Measurements from ENCODE around the gene FCHSD2. TPM values are rescaled to one million over a fixed set of nuclear protein-coding genes. Genes with fewer than 3 reads are reported as not detected.

Gene FCHSD2
- total and polyA plus RNA-seq, 2 of the 8 experiments (the other 6 are each of a cell fraction or from before 2014, with no cell fraction given), result 4.1 to 7.8 TPM

GRCh38 chr11:72851726-72852125 lies 290.4 kb downstream of the FCHSD2 start:
- Histone ChIP-seq H3K4me2 (ENCODE audit: insufficient read depth in 1 of 2, low read depth in 2 of 2, low read length in 2 of 2) (no peak overlapping the region), H2BK5ac (ENCODE audit: low read depth, low read length) (no peak overlapping the region), H3K79me2 (ENCODE audit: control insufficient read depth in 1 of 2, insufficient read depth in 2 of 2, low read length in 2 of 2) (no peaks in the 10 kb centered on the region), H3K27me3 (replicated peaks in 1 of 4; ENCODE audit: control insufficient read depth in 3 of 4, extremely low read depth in 1 of 4, insufficient read depth in 3 of 4, low read length in 3 of 4) (no peaks in the 10 kb centered on the region), H4K5ac (ENCODE audit: insufficient read length, low read depth, low read length) (no peak overlapping the region), H4K8ac (ENCODE audit: extremely low read depth, insufficient read depth, low read length) (no peak overlapping the region), H3K9ac (replicated peaks in 1 of 4; ENCODE audit: extremely low read depth in 1 of 4, low read depth in 3 of 4, low read length in 3 of 4) (no peak overlapping the region), H3K4me1 (replicated peaks in 1 of 4; ENCODE audit: control insufficient read depth in 3 of 4, insufficient read depth in 4 of 4, low read length in 3 of 4) (no peaks in the 10 kb centered on the region), H3K14ac (ENCODE audit: insufficient read length) (no peak overlapping the region), H3K23ac (ENCODE audit: insufficient read length) (no peak overlapping the region), H3K18ac (ENCODE audit: extremely low read depth, low read length) (no peak overlapping the region), H3K27ac (ENCODE audit: low read depth, low read length) (no peak overlapping the region), H2BK12ac (ENCODE audit: low read depth, low read length) (no peak overlapping the region), H2AK5ac (ENCODE audit: low read depth, low read length) (no peak overlapping the region), H3K4ac (replicated peaks; ENCODE audit: insufficient read length, low read depth, low read length) (no peak overlapping the region), H3K79me1 (ENCODE audit: low read depth, low read length) (no peaks in the 10 kb centered on the region), H2BK20ac (ENCODE audit: low read length) (no peak overlapping the region), H3K23me2 (ENCODE audit: low read depth, low read length) (no peaks in the 10 kb centered on the region), H2BK120ac (replicated peaks; ENCODE audit: low read depth, low read length) (no peak overlapping the region), H3K4me3 (ENCODE audit: extremely low read depth in 1 of 4, insufficient read depth in 2 of 4, low read depth in 3 of 4, low read length in 4 of 4) (no peak overlapping the region), H3K36me3 (ENCODE audit: control insufficient read depth in 2 of 4, insufficient read depth in 4 of 4, low read length in 3 of 4) (no peaks in the 10 kb centered on the region), H4K20me1 (replicated peaks in 1 of 2; ENCODE audit: control insufficient read depth in 1 of 2, insufficient read depth in 2 of 2, low read length in 2 of 2) (no peaks in the 10 kb centered on the region), H2BK15ac (ENCODE audit: low read length) (no peak overlapping the region), H3K9me3 (ENCODE audit: insufficient read depth in 2 of 2, low read depth in 1 of 2, low read length in 1 of 2) (no peaks in the 10 kb centered on the region), H4K91ac (replicated peaks; ENCODE audit: insufficient read length, low read length) (no peak overlapping the region), H2AFZ (ENCODE audit: low read length) (no peak overlapping the region), H3K56ac (replicated peaks; ENCODE audit: insufficient read length, low read depth, low read length) (no peak overlapping the region)
- FAIRE-seq, result no peak
- TF ChIP-seq CREB1 (IDR thresholded peaks at IDR 0.05), result no peak
- no peak for TF ChIP-seq POLR2AphosphoS5 (IDR thresholded peaks at IDR 0.05; ENCODE audit: low read depth, low read length)
- POLR2A ChIA-PET (ENCODE audit: partially characterized antibody), result no interaction called here
- DNase-seq (ENCODE audit: low read depth in 1 of 2, low spot score in 2 of 2), result no peak
- CTCF ChIA-PET (ENCODE audit: partially characterized antibody), result interaction anchor here (1.9 kb wide), 1 partner anchor 20 kb away, joined by 5 read pairs; no protein-coding TSS in a partner anchor
- WGBS, 2 experiments (ENCODE audit: extremely low coverage in 1 of 2, insufficient coverage in 1 of 2, insufficient read length in 1 of 2, insufficient replicate concordance in 2 of 2, low coverage in 1 of 2, low lambda C conversion rate in 2 of 2, missing lambda C conversion rate in 1 of 2), result 87% methylated on average over 4 of the region's 4 CpGs; no CpG with 5 or more reads in 1 of the 2 experiments
